HG03159 (cell line): ENCODE results near the gene FKBP9.
"Not testable (repeated sequence)": the region's sequence is repeated elsewhere in the genome, so short reads cannot be mapped to it uniquely, and the experiment has no call there.

Experiments used
- ATAC-seq: cut with Tn5 transposase; IDR thresholded peaks from one replicate; pipeline ENCODE4 v1.9.1; 2021; ENCODE audit warnings: mild to moderate bottlenecking, moderate library complexity; ENCODE audit not compliant: unreplicated experiment

FKBP9 gene

GRCh38 chr7:32957326-32958045 lies at the start of gene FKBP9:
Gene FKBP9 (plus strand): TSS chr7:32957440. CDS start chr7:32957574, 134 bp downstream.
- ATAC-seq: peak; percentile 77

DNA sequence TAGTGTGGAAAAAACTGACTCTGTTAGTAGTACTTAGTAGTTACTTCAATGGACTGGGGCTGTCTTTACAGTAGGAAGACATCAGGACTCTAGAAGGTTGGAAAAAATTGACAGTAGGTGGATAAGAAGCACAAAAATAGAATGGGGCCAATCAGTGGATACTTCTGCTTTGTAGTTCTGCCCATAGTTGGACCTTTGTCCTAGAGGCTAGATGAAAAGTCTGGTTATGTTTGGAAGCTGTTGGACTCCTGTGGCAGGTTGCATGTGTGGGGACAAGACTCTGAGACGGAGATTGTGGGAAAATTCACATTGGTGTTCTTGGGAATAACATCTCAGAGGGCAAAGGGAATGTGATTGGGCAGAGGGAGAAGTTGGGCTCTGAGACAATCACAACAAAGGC lies 47.0 kb upstream of the FKBP9 start:
- ATAC-seq: no peak

- no peak for ATAC-seq
These were observed 43.1 kb upstream of the FKBP9 start for GRCh38 chr7:32914184-32914583.

GRCh38 chr7:32915041-32915536 lies 42.2 kb upstream of the FKBP9 start:
- no peak for ATAC-seq

DNA sequence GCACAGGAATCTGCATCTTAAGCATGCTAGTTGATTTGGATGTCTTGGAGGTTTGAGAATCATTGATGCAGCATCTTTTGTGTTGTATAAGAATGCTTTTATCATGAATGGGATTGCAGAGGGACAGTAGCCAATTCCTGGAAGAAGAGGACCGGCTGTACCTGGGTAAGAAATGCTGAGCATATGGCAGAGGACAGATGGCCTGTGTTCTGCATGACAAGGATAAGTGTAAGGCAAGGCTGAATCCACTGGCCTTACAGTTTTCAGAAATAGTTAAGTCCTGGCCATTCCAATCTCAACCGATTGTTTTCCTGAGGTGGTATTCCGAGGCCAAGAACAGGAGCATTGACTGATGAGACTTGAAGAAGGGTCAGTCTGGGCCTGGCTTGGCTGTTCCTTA lies 41.2 kb upstream of the FKBP9 start:
- no peak for ATAC-seq

DNA sequence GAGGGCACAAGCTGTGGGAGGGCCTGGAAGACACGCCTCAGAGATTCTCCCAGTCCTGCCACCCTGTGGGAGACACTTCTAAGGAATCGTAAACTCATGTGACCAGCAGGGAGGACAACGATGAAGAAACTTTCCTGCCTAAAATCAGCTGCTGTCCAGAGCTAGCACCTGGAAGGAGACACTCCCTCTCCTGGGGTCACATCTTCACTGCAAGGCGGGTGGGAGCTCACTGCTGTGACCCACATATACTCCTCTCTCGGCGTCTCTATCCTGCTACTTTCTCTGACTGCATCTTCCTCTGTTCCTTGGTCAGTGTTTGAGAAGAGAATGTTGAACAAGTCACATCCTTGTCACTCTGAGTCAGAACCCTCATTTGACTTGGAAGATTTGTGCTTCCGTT lies 40.2 kb upstream of the FKBP9 start:
- ATAC-seq: not testable (repeated sequence)

- ATAC-seq: no peak
These were observed 35.3 kb upstream of the FKBP9 start for GRCh38 chr7:32921896-32922295.

GRCh38 chr7:32928785-32929298 lies 28.4 kb upstream of the FKBP9 start:
- no peak for ATAC-seq

GRCh38 chr7:32929430-32930143 lies 27.7 kb upstream of the FKBP9 start:
- ATAC-seq: no peak

DNA sequence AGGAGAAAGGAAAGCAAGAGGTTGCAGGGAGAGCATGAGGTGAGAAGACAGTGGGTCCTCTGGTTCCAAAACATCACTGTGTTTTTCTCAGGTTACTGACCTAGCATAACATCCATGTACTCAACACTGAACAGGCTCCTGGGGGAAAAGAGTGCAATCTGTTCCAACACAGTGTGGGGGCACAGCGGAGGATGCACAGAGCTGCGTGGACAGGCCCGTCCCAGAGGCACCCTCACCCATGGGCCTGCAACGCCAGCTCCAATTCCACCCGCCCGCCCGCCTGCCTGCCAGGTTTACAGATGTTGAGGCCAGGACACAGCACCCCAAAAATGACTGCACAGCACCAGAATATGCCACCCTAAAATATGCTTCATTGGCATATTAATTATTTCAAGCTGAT lies 26.9 kb upstream of the FKBP9 start:
- ATAC-seq: no peak

GRCh38 chr7:32935558-32935957 lies 21.7 kb upstream of the FKBP9 start:
- no peak for ATAC-seq

- no peak for ATAC-seq
These were observed 20.6 kb upstream of the FKBP9 start for GRCh38 chr7:32936689-32937088.

GRCh38 chr7:32937344-32938174 lies 19.7 kb upstream of the FKBP9 start:
- no peak for ATAC-seq

DNA sequence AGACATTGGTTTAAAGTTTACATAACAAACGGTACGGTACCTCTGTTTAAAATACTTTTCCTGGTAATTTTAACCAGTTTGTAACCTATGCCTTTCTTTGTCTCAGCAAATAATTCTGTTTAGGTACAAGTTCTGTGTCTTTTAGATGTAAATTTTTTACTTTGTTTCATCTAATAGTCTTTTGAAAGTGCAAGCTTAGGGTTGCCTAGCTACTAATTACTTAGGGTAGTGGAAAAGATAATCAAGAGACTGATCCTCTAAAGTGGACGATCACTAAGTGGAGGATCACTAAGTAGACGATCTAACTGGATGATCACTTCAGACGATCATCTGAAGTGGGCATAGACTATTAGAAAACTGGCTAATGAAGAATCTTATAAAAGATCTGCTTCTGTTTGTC lies 16.1 kb upstream of the FKBP9 start:
- no peak for ATAC-seq

GRCh38 chr7:32941681-32942414 lies 15.4 kb upstream of the FKBP9 start:
- no peak for ATAC-seq

- ATAC-seq: peak; percentile 78
These were observed 14.6 kb upstream of the FKBP9 start for GRCh38 chr7:32942415-32943251.

GRCh38 chr7:32943252-32944030 lies 13.8 kb upstream of the FKBP9 start:
- no peak for ATAC-seq

DNA sequence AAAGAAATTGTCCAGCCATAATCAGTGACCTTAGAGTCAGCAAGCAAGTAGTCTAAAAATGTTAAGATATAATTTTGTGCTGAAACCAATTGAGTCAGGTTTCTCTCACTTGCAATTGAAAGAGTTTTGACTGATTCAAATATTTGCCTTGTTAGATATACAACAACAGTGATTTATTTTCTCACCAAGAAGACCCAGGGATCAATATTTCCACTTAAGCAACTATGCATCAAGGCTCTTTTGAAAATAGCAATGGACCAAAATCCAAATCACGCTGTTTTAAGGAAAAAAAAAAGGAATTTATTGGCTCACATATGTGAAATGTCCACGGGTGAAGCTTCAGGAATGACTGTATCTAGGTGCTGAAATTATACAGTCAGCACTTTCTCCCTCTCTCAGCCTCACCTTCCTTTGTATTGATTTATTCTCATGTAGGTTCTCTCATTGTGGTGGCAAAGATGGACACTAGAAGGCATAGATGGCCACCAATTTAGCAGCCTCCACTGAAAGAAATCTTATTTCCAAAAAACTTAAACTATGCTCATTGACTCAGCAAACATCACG lies 9.7 kb upstream of the FKBP9 start:
- ATAC-seq: no peak

- ATAC-seq: no peak
These were observed 9.0 kb upstream of the FKBP9 start for GRCh38 chr7:32948202-32948601.
